H9 (cell line): ENCODE data around the gene LRRC63. TPM values are rescaled to one million over a fixed set of nuclear protein-coding genes. Genes with fewer than 3 reads are reported as not detected.

ENCODE experiments used
- DNase-seq: peaks from one replicate; pipeline ENCODE4 v3.0.0-alpha.2; 2017
- H2AFZ ChIP-seq: one replicate; pipeline ENCODE4 v1.6.1; 2013; ENCODE audit warnings: mild to moderate bottlenecking, low read length, control low read depth, moderate library complexity
- H2AK5ac ChIP-seq: 2 replicates; pipeline ENCODE4 v1.6.1; 2013; ENCODE audit warnings: low read length, control low read depth, mixed read lengths; ENCODE audit not compliant: insufficient read length
- H2BK120ac ChIP-seq: one replicate; pipeline ENCODE4 v1.6.1; 2013; ENCODE audit warnings: low read depth, mild to moderate bottlenecking, low read length, control low read depth, inconsistent platforms; ENCODE audit not compliant: poor library complexity, severe bottlenecking
- H2BK12ac ChIP-seq: 2 replicates; pipeline ENCODE4 v1.6.1; 2013; ENCODE audit warnings: low read length, control low read depth, mixed read lengths, low read depth; ENCODE audit not compliant: insufficient read length
- H2BK15ac ChIP-seq: 2 replicates; pipeline ENCODE4 v1.6.1; 2013; ENCODE audit warnings: low read depth, low read length, control low read depth
- H2BK20ac ChIP-seq: one replicate; pipeline ENCODE4 v1.6.1; 2013; ENCODE audit warnings: low read depth, mild to moderate bottlenecking, low read length, control low read depth, inconsistent platforms; ENCODE audit not compliant: poor library complexity, severe bottlenecking
- H2BK5ac ChIP-seq: 2 replicates; pipeline ENCODE4 v1.6.1; 2013; ENCODE audit warnings: low read length, control low read depth, mixed read lengths; ENCODE audit not compliant: insufficient read length
- H3K14ac ChIP-seq: 2 replicates; pipeline ENCODE4 v1.6.1; 2013; ENCODE audit warnings: low read length, control low read depth; ENCODE audit not compliant: insufficient read depth
- H3K18ac ChIP-seq: 2 replicates; pipeline ENCODE4 v1.6.1; 2013; ENCODE audit warnings: low read depth, mild to moderate bottlenecking, mixed read lengths, low read length, control low read depth; ENCODE audit not compliant: insufficient read length
- H3K23ac ChIP-seq: 2 replicates; pipeline ENCODE4 v1.6.1; 2013; ENCODE audit warnings: low read length, control low read depth, mixed read lengths, low read depth; ENCODE audit not compliant: insufficient read length
- H3K23me2 ChIP-seq: 2 replicates; pipeline ENCODE4 v1.6.1; 2013; ENCODE audit warnings: low read depth, mild to moderate bottlenecking, mixed read lengths, low read length, control low read depth; ENCODE audit not compliant: insufficient read length, poor library complexity, severe bottlenecking
- H3K27ac ChIP-seq: 2 replicates; pipeline ENCODE4 v1.5.1; 2013; ENCODE audit warnings: low read length, control low read depth, mixed read lengths, low read depth; ENCODE audit not compliant: insufficient read length
- H3K27me3 ChIP-seq: 2 replicates; pipeline ENCODE4 v1.6.1; 2013; ENCODE audit warnings: low read length, control low read depth, inconsistent platforms; ENCODE audit not compliant: insufficient read depth
- H3K4ac ChIP-seq: 2 replicates; pipeline ENCODE4 v1.6.1; 2013; ENCODE audit warnings: low read depth, mild to moderate bottlenecking, control low read depth, inconsistent platforms, low read length, moderate library complexity
- H3K4me1 ChIP-seq: 2 replicates; pipeline ENCODE4 v1.6.1; 2013; ENCODE audit warnings: low read length, control low read depth, inconsistent platforms; ENCODE audit not compliant: insufficient read depth
- H3K4me2 ChIP-seq: 2 replicates; pipeline ENCODE4 v1.6.1; 2013; ENCODE audit warnings: low read length, control low read depth, mixed read lengths; ENCODE audit not compliant: insufficient read length, insufficient read depth
- H3K56ac ChIP-seq: 2 replicates; pipeline ENCODE4 v1.6.1; 2013; ENCODE audit warnings: low read depth, mild to moderate bottlenecking, mixed read lengths, low read length, control low read depth; ENCODE audit not compliant: insufficient read length
- H3K79me1 ChIP-seq: 2 replicates; pipeline ENCODE4 v1.6.1; 2013; ENCODE audit warnings: low read depth, mild to moderate bottlenecking, moderate library complexity, low read length, control low read depth, inconsistent platforms; ENCODE audit not compliant: insufficient read depth, poor library complexity, severe bottlenecking
- H3K79me2 ChIP-seq: 2 replicates; pipeline ENCODE4 v1.6.1; 2013; ENCODE audit warnings: low read length, control low read depth, inconsistent platforms; ENCODE audit not compliant: insufficient read depth
- H3K9ac ChIP-seq: 2 replicates; pipeline ENCODE4 v1.6.1; 2013; ENCODE audit warnings: low read length, control low read depth, mixed read lengths; ENCODE audit not compliant: insufficient read length; ENCODE audit errors: extremely low read depth
- H3K9me3 ChIP-seq: one replicate; pipeline ENCODE4 v1.6.1; 2013; ENCODE audit warnings: low read depth, low read length, inconsistent platforms; ENCODE audit not compliant: control insufficient read depth
- H3T11ph ChIP-seq: one replicate; pipeline ENCODE4 v1.6.1; 2013; ENCODE audit warnings: mild to moderate bottlenecking, low read length, control low read depth, inconsistent platforms
- H4K20me1 ChIP-seq: one replicate; pipeline ENCODE4 v1.6.1; 2013; ENCODE audit not compliant: control insufficient read depth, insufficient read length, insufficient read depth
- H4K5ac ChIP-seq: 2 replicates; pipeline ENCODE4 v1.6.1; 2013; ENCODE audit warnings: low read depth, mild to moderate bottlenecking, mixed read lengths, low read length, control low read depth; ENCODE audit not compliant: insufficient read length
- H4K8ac ChIP-seq: replicated peaks from 2 replicates; pipeline ENCODE4 v1.6.1; 2013; ENCODE audit warnings: low read length, control low read depth, mixed read lengths, low read depth; ENCODE audit not compliant: insufficient read length
- H4K91ac ChIP-seq: 2 replicates; pipeline ENCODE4 v1.6.1; 2013; ENCODE audit warnings: low read depth, mild to moderate bottlenecking, moderate library complexity, mixed read lengths, low read length, control low read depth; ENCODE audit not compliant: insufficient read length
- H3K27ac Mint-ChIP-seq, 3 experiments: 2 replicates in 2 of 3; 3 replicates in 1 of 3; pipeline ENCODE4 v1.8.0; 2020 to 2021; ENCODE audit warnings: mixed read lengths in 3 of 3, mild to moderate bottlenecking in 1 of 3, moderate library complexity in 1 of 3
- H3K27me3 Mint-ChIP-seq: 2 replicates; pipeline ENCODE4 v1.8.0; 2021; ENCODE audit warnings: low read depth, mild to moderate bottlenecking, moderate library complexity, mixed read lengths
- H3K36me3 Mint-ChIP-seq, 3 experiments: 2 replicates in 2 of 3; 3 replicates in 1 of 3; pipeline ENCODE4 v1.8.0; 2020 to 2021; ENCODE audit warnings: low read depth in 3 of 3, mixed read lengths in 3 of 3; ENCODE audit not compliant: insufficient read depth in 1 of 3
- H3K4me1 Mint-ChIP-seq, 2 experiments: 2 replicates each; pipeline ENCODE4 v1.8.0; 2020; ENCODE audit warnings: mixed read lengths in 2 of 2
- H3K4me3 Mint-ChIP-seq, 2 experiments: 2 replicates in 1 of 2; 3 replicates in 1 of 2; pipeline ENCODE4 v1.8.0; 2020 to 2021; ENCODE audit warnings: mild to moderate bottlenecking in 2 of 2, mixed read lengths in 2 of 2, moderate library complexity in 1 of 2
- H3K9me3 Mint-ChIP-seq, 2 experiments: 2 replicates in 1 of 2; 3 replicates in 1 of 2; pipeline ENCODE4 v1.8.0; 2020; ENCODE audit warnings: mild to moderate bottlenecking in 2 of 2, mixed read lengths in 2 of 2, moderate library complexity in 1 of 2
- CTCF ChIP-seq: fragments of 200-600 bp; sonication (generic); conservative IDR thresholded peaks from 3 replicates; pipeline ENCODE4 v1.8.0; 2021; ENCODE audit warnings: antibody characterized with exemption, mild to moderate bottlenecking
- WGBS: extraction: QIAGEN DNeasy Blood & Tissue Kit; methylation state at CpG from one replicate; pipeline ENCODE4 v1.1.7; 2013; ENCODE audit warnings: missing lambda C conversion rate, low lambda C conversion rate, mixed read lengths; ENCODE audit not compliant: insufficient read length; ENCODE audit errors: extremely low coverage; 5-methylcytosine and 5-hydroxymethylcytosine counted together
- total RNA-seq: library from RNA; stranded (reverse); gene quantifications from 2 replicates; pipeline ENCODE4 v1.2.1, GENCODE V29; 2021

Gene LRRC63
- total RNA-seq, 1 experiment from 2014 or later = not detected

DNA sequence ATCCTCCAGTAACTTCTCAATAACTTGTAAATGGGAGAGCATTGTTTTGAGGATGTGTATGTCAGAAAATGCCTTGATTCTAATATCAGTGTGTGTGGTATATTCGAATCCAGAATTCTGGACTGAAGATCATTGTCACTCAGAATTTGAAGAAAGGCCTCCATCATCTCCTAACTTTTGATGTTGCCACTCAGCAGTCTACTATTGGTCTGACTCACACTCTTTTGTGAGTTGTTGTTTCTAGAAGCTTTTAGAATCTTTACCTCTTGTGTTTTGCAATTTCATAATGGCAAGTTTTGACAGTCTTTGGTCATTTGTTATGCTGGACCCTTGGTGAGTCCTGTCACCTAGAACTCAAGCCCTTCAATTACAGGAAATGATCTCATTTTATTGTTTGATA is 98.3 kb downstream of the LRRC63 start:
- Histone ChIP-seq H3K56ac (no peak overlapping the region), H2BK20ac (no peak overlapping the region), H3K9ac (no peak overlapping the region), H3K23me2 (no peaks in the 10 kb centered on the region), H3K14ac (no peak overlapping the region), H4K91ac (no peak overlapping the region), H3K4ac (no peak overlapping the region), H3K23ac (no peak overlapping the region), H2BK12ac (no peak overlapping the region), H3K27ac (no peak overlapping the region), H2BK5ac (no peak overlapping the region), H4K20me1 (no peaks in the 10 kb centered on the region), H3K27me3 (no peaks in the 10 kb centered on the region), H2AFZ (no peak overlapping the region), H3K9me3 (no peaks in the 10 kb centered on the region), H3K4me1 (no peaks in the 10 kb centered on the region), H3K79me2 (no peaks in the 10 kb centered on the region), H3T11ph (no peak overlapping the region), H3K79me1 (no peaks in the 10 kb centered on the region), H2BK15ac (no peak overlapping the region), H3K18ac (no peak overlapping the region), H2AK5ac (no peak overlapping the region), H4K5ac (no peak overlapping the region), H2BK120ac (no peak overlapping the region), H4K8ac (no peak overlapping the region), H3K4me2 (no peak overlapping the region)
- no peak for DNase-seq
- Mint-ChIP-seq H3K4me3 (no peak overlapping the region), H3K4me1 (no peaks in the 10 kb centered on the region), H3K27me3 (no peaks in the 10 kb centered on the region), H3K27ac (no peak overlapping the region), H3K9me3 (no peaks in the 10 kb centered on the region; a peak in 2 of 5 replicates), H3K36me3 (no peaks in the 10 kb centered on the region)
- no peak for TF ChIP-seq CTCF
- WGBS = no CpG with 5 or more reads among the region's 1 CpG
